ENCODE results near the gene ARSB.

Gene ARSB

DNA sequence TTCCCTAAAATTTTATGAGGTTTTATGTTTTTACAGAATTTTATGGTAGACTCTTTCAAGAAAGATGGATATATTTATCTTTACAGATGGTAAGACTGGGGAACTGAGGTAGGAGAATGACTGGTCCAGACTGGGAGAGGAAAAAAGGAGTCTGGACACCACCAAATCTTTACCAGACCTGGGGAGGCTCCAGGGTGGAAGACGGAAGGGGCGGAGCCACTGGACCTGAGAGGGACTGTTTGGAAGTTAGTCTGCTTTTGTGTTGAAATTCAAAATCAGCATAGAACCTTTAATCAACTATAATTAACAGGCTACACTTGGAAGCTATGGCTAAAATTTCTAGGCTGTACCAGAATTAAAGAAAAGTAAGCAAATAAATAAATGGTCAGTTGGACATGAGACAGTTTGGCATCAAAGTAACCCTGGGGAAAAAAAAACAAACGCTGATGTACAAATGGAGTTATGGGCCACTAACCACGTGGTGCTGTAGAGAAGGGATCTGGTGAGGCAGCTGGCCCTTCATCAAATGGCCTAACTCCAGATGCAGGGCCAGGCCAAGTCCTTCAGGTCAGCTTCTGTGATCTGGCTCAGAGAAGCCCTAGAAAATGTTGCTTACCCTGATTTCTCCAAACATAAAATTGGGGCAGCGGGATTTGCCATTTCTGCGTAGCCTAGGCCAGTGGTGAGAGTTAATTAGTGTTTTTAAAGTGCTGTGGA, 155.1 kb downstream of the ARSB start:
- no peak for DNase-seq

DNA sequence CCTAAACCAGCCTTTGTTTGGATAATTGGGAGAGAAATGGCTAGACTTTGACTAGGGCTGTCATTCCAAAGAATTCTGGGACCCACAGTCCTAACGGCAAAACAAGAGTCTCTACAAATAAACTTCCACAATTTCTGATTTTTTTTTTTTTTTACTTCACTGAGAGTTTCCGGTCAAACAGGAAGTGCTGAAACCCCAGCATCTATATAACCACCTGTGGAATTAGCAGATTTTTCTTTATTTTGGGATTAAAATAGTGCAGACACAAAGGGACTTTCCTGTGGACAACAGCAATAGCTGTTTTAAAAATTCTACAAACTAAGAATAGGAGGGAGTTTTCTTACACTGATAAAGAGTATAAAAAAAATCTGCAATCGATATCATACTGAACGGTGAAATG, 157.4 kb downstream of the ARSB start:
- no peak for DNase-seq

GRCh38 chr5:78824831-78825281, 160.3 kb downstream of the ARSB start:
- DNase-seq: no peak

DNA sequence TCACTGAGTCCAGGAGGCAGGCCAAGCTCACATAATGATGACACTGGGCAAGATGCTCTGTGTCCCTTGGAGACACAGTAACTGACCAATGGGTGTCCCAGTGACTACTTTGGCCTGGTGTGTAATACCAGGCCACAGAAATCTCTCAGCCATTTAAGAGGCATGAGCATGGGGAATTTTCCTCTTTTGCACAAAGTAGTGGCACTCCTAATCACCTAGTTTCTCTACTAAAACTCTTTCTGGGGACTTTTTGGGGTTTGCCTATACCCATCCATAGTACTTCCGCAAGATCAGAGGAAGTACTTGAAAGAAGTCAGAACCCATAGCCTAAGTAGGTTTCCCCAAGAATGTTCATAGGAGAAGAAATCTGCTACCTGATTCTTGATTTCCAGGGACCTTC, 161.9 kb downstream of the ARSB start:
- DNase-seq: no peak

DNA sequence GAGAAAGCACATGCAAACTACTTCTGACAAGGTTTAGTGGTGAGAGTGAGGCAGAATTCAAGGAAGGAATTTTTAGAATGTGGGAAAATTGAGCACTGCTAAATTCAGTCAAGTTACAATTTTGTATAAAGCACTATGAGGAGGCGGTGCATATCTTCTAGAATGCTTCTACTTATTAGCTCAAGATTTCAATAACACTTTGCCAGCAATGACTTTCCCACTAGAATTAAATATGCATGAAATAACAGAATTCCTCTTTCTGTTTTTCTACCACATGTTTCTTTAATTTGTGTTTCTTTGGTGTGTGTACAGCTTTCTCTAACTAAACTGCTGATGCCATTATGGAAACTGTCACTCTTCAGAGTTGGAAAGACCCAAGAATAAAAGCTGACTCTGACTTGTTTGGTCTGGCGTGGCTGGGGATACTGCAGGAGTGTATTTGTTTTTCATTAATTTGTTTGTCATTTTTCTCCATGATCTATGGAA, 163.5 kb downstream of the ARSB start:
- no peak for DNase-seq

GRCh38 chr5:78819707-78820106, 165.4 kb downstream of the ARSB start:
- no peak for DNase-seq

DNA sequence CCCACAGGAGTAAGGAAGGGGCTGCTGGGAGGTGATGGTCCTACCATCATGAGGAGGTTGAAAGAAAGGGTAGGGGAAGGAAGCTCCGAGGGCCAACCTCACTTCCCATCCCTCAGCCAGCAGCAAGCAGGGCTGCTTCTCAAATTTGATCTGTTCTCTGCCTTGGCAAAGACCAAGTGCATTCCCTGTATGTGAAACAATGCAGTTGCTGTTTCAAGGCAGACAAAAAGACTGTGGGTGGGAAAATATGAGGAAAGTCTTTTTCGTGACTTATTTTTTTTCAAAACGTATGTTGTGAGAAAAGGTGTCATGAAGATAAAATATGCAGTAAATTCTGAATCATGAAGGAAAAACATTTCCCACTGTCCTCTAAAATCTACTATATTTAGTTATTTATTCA, 165.9 kb downstream of the ARSB start:
- no peak for DNase-seq

GRCh38 chr5:78816143-78816765, 168.9 kb downstream of the ARSB start:
- no peak for DNase-seq

- DNase-seq: no peak
Measured at GRCh38 chr5:78813906-78814530, 171.1 kb downstream of the ARSB start.

DNA sequence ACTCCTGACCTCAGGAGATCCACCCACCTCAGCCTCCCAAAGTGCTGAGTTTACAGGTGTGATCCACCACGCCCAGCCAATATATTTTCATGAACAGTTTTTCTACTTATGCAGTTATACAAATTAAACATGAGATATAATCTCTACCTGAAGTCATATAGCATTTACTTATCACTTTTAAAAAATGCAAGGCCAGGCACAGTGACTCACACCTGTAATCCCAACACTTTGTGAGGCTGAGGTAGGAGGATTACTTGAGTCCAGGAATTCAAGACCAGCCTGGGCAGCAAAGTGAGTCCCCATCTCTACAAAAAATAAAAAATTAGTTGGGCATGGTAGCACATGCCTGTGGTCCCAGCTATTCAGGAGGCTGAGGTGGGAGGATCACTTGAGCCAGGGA, 171.8 kb downstream of the ARSB start:
- no peak for DNase-seq

DNA sequence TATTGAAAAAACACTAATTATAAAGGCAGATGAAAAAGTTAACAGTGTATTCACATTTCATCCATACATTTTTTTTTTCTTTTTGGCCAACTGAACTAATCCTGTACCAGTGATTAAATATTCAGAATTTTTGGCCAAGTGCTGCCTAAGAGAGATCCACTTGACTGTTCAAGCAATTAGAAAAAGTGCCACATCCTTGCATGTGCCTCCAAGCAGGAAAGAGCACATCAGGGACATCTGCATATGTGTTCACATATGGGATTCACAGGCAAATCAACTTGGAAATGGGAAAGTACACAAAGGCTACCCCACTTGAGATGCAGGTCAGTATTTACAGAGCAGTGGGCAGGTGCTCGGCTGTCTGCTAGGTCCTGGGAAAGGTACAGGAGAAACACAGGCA, 173.2 kb downstream of the ARSB start:
- DNase-seq: no peak

DNA sequence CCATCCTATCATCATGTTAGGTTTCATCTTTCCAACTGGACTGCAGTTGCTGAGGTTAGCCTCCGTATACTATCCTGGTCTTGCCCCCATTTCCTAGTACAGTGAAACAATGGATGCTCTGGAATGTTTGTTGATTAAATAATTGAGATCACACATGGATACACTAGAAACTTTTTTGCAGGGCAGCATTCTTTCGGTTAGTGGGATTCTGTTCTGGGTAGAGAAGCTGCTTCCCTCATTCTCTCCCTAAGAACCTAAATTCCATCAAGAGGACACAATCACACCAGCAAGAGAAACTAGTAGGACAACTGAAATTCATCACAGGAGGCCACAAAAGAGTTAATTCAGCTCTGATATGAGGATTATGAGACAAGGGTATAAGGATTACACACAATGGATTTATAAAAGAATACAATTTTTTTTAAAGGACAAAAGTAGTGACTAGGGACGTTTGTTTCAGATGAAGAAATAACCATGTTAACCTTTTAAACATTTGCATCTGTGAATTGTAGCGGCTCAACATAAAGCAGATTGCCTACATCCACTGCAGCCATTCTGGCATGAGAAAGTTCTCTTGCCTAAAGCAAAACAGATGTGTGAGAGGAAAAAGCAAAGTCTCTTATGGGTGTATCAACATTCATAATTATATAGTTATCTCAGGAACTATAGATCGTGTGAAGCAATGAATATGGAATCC, 173.8 kb downstream of the ARSB start:
- no peak for DNase-seq

- DNase-seq: no peak
Measured at GRCh38 chr5:78810098-78810920, 174.8 kb downstream of the ARSB start.

- DNase-seq: no peak
Measured at GRCh38 chr5:78809444-78809843, 175.7 kb downstream of the ARSB start.

- DNase-seq: no peak
Measured at GRCh38 chr5:78808818-78809217, 176.3 kb downstream of the ARSB start.

GRCh38 chr5:78808380-78808779, 176.7 kb downstream of the ARSB start:
- no peak for DNase-seq

- DNase-seq: no peak
Measured at GRCh38 chr5:78806544-78806943, 178.6 kb downstream of the ARSB start.

DNA sequence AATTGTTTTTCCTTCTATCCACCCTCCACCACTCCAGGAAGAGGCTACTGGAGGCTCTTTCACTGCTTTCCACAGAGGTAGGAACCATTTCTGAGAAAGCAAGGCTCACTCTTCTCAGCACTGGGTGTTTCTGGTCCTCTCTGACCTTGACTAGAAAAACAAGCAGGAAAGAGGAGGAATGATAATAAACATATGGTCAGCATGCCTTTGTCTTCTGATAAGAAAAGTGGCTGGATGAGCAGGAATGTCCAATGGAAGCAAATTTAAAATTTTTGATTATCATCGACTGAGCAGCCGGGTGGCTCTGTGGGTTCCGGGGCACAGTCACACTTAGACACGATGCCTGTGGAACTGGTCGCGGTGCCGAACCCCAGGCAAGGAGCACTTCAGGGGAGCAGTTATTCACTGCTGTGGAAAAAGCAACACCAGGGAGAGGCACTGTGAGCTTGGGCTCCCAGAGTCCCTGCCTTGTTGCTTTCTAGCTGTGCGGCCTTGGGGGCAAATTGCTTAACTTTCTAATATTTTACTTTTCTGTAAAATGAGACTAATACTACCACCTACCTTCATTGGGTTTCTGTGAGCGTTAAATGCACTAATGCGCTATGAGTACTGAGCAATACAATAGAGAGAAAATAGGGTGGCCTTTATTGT, 179.5 kb downstream of the ARSB start:
- no peak for DNase-seq

DNA sequence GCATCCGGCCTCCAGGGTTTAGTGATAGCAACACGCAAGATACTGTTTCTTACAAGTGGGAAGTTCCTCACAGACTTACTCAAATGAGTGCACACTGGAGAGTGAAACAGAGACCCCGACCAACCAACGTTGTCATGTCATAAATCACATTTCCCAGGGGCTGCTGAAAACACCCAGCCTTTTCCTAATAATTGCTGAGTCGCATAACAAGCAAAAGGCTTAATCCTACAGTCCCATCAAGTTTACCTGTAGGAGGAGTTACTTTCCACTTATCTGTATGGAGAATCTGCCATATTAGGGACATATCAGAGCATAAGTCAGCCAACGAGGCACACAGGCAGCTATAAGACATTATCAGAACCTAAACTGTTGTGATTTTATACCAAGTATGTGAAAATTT, 180.1 kb downstream of the ARSB start:
- no peak for DNase-seq

DNA sequence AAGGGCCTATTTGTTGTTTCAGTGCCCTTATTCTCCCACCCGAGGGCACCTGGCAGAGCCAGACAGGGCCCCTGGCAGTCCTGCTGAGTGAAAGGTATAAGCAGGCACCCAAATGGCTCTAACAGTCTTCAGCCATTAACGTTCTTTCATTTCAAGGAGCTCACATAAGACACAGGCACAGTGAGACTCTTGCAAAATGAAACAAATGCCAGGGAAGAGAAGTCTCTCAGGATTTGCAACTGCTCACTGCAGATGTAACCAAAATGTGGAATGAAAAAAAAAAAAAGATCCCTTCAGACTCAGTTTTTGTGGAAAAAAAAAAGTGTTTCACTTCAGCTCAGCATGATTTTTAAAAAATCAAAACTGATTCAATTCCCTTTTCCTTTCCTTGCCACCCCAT, 181.2 kb downstream of the ARSB start:
- DNase-seq: no peak

GRCh38 chr5:78803353-78803752, 181.8 kb downstream of the ARSB start:
- no peak for DNase-seq

DNA sequence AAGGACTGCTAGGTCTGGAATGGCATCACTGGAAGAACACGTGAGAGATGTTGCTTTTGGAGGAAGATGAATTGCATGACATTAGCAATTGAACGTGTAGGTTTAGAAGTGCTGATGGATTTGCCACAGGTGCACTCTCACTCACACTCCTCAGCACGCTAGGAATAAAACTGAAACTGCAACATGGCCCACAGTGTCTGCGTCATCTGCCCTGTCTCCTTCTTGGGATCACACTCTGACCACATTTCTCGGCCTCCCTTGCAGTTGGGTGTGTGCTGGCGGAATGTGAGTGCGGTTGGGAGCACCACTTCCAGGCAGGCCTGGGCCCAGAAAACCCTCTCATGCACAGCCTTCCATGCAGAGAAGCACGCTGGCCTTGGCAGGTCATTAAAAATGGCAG, 183.7 kb downstream of the ARSB start:
- no peak for DNase-seq

Measured in COR-L47 (cell line).